Measurements from ENCODE around the gene POU2F1.

DNA sequence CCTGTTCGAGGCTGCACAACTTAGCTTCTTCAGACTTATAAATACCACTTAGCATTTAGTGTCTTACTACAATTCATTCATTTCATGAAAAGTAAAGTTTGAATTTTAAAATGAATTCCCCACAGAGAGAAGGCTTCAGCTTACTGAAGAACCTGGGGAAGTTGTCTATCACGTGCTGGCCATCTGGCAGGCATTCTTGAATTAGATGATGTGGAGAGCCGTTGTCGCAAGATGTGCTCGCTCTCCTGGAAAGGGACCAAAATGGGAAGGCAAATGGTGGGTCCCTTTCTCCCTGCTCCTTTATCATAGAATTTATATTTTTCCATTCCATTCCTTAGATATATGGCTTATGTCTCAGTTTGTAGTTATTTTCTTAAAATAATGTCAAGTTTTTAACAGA lies 207.2 kb downstream of the POU2F1 start:
- TF ChIP-seq, protein P1, sequence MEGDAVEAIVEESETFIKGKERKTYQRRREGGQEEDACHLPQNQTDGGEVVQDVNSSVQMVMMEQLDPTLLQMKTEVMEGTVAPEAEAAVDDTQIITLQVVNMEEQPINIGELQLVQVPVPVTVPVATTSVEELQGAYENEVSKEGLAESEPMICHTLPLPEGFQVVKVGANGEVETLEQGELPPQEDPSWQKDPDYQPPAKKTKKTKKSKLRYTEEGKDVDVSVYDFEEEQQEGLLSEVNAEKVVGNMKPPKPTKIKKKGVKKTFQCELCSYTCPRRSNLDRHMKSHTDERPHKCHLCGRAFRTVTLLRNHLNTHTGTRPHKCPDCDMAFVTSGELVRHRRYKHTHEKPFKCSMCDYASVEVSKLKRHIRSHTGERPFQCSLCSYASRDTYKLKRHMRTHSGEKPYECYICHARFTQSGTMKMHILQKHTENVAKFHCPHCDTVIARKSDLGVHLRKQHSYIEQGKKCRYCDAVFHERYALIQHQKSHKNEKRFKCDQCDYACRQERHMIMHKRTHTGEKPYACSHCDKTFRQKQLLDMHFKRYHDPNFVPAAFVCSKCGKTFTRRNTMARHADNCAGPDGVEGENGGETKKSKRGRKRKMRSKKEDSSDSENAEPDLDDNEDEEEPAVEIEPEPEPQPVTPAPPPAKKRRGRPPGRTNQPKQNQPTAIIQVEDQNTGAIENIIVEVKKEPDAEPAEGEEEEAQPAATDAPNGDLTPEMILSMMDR (IDR thresholded peaks at IDR 0.05 in 4 of 5, conservative IDR thresholded peaks at IDR 0.05 in 1 of 5), result no peak
- no peak for TF ChIP-seq POLR2A (IDR thresholded peaks at IDR 0.05)
